NCI-H510A treated with DMSO at 0.1 percent for 48 hours (cell line): ENCODE results near the gene AGTPBP1.
"Not testable (repeated sequence)": the region's sequence is repeated elsewhere in the genome, so short reads cannot be mapped to it uniquely, and the experiment has no call there.

Experiments used
- DNase-seq: peaks from one replicate; lab custom pipeline; 2025; lab: John Stamatoyannopoulos, UW

AGTPBP1 gene

DNA sequence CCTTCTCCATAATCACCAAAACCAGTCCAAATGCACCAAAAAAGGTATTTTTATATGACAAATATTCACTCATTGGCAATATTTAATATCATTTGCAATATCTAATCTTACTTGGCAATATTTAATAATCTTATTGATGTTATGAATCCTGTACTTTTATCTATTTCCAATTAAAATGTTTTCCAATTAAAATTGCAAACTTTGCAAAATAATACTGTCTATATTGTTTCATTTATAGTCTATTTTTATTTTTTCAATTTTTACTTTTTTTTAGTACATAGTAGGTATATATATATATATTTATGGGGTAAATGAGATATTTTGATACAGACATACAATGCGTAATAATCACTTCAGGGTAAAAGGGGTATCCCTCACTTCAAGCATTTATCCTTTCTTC, 109.9 kb downstream of the AGTPBP1 start:
- no peak for DNase-seq

DNA sequence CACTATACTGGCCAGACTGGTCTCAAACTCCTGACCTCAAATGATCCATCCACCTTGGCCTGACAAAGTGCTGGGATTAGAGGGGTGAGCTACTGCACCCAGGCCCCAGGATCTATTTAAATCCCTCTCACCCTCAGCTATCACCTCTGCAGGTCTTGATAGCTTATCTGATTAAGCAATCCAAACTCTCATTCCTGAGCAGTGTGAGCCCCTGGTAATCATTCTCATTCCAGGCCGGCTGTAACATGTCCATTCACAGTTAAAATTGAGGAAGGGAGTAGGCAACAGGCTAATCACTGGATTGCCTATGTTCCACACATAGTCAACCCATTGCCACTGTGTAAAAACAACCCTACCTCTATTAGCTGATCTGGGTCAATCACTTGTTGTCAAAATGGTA, 111.1 kb downstream of the AGTPBP1 start:
- DNase-seq = no peak

GRCh38 chr9:85617141-85617670, 124.5 kb downstream of the AGTPBP1 start:
- DNase-seq = no peak

DNA sequence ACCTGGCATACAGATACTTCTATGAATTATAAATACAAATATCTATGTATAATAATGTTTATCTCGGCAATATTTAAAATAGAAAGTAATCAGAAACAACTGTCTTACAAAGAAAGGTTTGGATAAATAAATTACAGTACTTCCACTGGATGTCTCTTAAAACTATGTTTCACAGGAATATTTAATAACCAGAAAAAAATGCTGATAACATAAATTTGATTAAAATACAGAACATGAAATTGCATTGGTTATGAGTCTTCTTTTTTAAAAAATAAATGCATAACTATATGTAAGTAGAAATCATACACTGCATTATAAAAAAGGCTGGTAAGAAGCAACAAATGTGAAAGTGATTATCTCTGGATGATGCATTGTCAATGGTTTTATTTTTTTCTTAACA, 126.0 kb downstream of the AGTPBP1 start:
- no peak for DNase-seq

DNA sequence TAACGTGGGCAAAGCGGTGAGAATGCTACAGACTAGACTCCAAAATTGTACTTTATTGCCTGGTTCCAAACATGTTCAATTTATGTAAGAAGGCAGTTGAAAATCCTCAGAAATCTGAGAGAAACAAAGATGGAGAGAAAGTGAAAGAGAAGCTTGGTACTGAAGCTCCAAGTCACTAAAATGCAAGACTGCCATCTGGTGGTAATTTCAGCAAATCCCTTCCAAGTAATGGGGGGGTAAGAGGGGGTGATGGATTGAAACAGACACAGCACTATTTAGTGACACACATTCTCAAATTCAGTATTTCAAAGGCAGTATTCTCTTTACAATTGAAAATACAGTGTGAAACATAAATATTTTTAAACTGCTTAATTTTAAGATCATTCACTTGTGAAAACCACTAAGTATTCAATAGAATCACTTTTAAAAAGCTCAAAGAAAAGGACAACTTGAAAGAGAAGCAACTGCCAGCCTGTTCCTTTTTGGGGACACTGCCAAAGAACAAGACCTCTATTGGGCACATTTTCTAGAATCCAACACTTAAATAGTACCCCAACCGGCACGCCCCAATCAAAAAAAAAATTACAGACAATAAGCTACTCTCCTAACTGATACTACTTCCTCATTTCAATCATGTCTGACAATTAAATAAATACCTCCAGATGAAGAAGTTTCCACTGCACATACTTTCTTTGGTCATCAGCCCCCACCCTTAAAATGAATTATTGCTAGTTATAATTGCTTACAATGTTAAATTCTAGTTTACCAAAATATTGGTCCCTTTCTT, 131.5 kb downstream of the AGTPBP1 start:
- peak; percentile 75 for DNase-seq

DNA sequence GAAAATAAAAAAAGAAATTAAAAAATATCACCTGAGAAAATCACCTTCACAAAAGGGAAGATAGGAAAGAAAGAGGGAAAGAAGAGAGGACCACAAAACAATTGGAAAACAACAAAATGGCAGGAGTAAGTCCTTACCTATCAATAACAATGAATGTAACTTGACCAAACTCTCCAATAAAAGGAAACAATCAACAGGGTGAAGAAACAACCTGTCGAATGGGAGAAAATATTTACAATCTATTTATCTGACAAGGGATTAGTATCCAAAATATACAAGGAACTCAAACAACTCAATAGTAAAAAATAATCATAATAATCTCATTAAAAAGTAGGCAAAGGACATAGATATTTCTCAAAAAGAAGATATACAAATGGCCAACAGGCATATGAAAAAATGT, 135.8 kb downstream of the AGTPBP1 start:
- no peak for DNase-seq

DNA sequence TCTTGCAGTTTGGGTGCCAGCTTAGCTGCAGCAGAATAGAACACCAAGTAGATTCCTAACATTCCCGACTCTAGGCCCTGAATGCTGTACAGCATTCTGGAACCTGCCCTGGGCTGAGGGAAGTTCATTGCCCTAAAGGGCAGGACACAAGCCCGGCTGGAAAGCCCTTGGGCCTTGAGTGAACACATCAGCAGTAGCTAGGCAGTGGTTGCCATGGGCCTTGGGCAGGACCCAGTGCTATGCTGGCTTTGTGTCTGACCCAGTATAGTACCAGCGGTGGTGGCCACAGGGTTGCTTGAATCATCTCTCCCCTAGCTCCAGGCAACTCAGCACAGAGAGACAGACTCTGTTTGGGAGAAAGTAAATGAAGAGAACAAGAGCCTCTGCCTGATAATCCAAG, 137.8 kb downstream of the AGTPBP1 start:
- DNase-seq = no peak

- no peak for DNase-seq
These were observed 139.0 kb downstream of the AGTPBP1 start for GRCh38 chr9:85602742-85603141.

DNA sequence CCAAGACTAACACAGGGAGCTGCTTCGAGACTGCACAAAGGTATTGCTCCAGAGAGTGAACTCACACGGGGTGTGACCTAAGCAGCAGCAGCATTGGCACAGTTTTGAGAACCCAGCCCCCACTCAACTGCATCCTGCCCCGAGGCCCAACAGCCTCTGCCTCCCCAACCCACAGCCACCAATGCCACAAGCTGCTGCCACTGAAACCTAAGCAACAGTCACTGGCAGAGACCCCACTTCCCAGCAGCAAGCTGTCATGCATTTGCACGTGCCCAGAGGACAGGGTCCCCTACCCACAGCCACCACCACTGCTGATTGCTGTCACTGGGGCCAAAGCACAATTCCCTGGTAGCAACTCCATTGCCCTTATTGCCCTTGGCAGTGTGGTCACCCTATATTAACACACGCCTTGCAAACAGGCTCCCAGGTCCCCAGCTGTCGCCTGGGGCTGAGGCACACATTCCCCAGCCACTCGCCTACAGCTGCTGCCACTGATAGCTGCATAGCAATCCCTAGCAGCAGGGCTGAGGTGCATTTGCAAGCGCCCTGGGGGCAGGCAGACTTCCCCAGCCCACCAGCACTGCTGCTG, 141.0 kb downstream of the AGTPBP1 start:
- no peak for DNase-seq

DNA sequence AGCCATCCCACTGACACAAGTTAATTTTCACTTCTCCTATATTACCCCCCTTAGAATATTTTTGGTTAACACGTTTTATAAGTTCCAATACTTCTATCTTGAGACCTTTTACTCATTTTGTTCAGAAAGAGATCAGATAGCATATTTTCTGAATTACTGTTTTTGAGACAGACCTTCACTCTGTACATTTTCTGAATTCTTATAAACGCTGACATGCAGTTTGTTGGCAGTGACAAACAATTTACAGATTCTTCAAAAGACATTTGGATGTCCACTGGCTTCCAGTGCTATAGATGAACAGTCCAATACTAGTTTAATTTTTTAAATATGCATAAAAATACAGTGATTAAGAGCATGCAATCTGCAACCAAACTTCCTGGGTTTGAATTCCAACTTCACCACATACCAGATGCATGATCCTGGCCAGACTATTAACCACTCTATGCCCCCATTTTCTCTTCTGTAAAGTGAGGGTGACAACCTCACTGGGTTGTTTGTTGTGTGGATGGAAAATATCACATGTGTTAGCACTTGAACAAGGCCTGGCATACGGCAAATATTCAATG, 142.1 kb downstream of the AGTPBP1 start:
- no peak for DNase-seq

- no peak for DNase-seq
These were observed 147.4 kb downstream of the AGTPBP1 start for GRCh38 chr9:85594316-85594715.

GRCh38 chr9:85586684-85587083, 155.1 kb downstream of the AGTPBP1 start:
- DNase-seq = no peak

GRCh38 chr9:85577353-85577952, 164.3 kb downstream of the AGTPBP1 start:
- DNase-seq = no peak

DNA sequence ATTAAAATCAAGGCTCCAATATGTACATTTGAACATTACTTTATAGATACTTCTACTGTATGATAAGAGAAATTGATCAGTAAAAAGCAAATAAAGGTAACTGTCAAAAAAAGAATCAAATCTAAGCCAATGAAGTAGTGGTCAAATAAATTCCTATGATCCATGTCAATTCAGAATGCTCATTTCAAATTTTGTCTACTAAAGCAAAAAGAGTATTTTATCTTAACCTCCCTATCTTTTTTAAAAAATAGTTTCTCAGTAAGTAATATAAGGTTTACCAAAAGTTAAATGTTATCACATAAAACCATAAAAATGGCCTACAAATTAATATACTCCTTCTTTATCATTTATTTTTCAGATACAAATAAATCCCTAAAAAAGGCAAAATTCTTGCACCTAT, 165.9 kb downstream of the AGTPBP1 start:
- no peak for DNase-seq

- not testable (repeated sequence) for DNase-seq
These were observed 168.2 kb downstream of the AGTPBP1 start for GRCh38 chr9:85573546-85573945.

GRCh38 chr9:85572917-85573316, 168.8 kb downstream of the AGTPBP1 start:
- DNase-seq = not testable (repeated sequence)

DNA sequence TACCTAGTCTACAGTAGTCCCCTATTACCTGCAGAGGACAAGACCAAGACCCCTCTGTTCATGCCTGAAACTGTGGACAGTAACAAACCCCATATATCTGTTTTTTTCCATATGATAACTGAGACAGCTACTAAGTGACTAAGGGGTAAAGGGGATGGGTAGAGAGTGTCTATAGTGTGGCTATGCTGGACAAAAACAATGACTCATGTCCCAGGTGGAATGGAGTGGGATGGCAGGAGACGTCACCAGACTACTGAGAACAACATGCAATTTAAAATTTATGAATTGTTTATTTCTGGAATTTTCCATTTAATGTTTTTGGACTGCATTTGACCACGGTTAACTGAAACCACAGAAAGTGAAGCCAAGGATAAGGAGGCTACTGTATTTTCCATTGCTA, 171.8 kb downstream of the AGTPBP1 start:
- no peak for DNase-seq

GRCh38 chr9:85559526-85559925, 182.2 kb downstream of the AGTPBP1 start:
- no peak for DNase-seq

DNA sequence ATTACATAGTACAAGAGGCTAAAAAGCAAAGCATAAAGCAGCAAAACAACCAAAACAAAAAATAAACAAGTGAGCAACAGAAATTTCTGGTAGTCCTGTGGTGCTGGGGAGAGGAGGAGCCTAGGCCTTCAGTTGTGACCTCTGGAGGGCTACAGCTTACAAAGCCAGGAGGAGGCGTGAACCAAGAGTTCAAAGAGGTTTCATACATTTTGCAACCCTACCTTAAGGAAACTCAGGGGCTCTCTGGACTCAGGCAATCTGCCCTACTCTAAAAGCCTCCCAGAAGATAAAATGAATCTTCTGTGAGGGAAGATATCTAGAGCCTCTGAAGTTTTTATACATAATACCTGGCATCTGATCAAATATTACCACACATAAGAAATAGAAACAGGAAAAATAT, 187.4 kb downstream of the AGTPBP1 start:
- no peak for DNase-seq

DNA sequence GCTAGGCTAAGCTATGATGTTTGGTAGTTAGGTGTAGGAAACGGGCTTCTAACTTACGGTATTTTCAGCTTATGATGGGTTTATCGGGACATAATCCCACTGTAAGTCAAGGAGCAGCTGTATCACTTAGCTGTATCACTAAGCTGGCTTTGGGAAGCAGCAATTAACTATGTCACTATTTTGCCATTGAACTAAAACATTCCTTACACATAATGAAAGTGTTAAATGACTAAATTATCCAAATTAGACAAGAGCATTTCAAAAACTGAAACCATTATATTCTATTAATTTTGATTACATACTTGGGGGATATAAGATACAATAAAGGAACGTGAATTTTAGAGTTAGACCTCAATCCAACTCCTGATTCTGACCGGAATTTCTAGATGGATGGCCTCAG, 188.3 kb downstream of the AGTPBP1 start:
- no peak for DNase-seq

DNA sequence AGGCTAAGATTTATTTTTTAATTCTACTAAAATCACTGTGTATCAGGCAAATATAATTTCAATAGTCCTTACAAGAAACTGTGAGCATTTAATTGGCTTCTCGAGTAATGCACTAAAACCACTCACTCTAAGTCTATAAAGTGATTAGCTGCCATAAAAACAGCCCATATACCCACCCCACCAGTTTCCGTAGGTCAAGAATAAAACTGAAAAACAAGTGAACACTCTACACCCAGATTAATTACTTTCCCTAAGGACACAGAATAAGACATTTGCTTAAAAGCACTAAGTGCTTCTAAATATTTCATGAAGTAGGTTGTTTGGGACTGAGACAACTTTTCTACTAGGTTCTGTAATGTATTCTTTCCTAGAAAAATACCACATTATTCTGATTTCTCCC, 194.2 kb downstream of the AGTPBP1 start:
- DNase-seq = no peak

GRCh38 chr9:85543196-85543595, 198.6 kb downstream of the AGTPBP1 start:
- no peak for DNase-seq

DNA sequence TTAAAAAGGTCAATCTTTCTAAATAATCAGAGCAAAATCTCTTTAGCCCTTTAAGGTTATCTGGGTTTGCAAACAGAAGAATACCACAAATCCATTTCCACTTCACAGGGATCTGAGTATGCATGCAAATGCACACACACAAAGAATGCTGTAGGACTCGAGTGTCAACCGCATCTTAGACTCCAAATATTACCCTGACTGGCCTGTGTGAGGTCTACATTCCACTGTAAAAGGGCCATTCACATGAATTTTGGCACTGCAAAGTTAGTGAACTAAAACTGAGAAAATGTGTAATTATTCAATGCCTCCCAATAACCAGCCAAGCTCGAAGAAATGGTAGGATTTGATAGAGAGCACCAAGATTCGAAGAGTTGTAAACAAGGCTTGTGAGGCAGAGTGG, 199.9 kb downstream of the AGTPBP1 start:
- no peak for DNase-seq
